K562 (cell line): Measurements from ENCODE around the gene ACTN3. TPM values are rescaled to one million over a fixed set of nuclear protein-coding genes. Genes with fewer than 3 reads are reported as not detected.

ENCODE experiments used
- ARID1B ChIP-seq: fragments of 450-650 bp; IDR thresholded peaks from 2 replicates; pipeline ENCODE4 v1.6.1; 2016; ENCODE audit warnings: antibody characterized with exemption, mild to moderate bottlenecking, inconsistent platforms
- CBFA2T3 ChIP-seq: fragments of 450-650 bp; IDR thresholded peaks from 2 replicates; pipeline ENCODE4 v1.6.1; 2017
- CBX1 ChIP-seq: sonication (generic); IDR thresholded peaks from 2 replicates; pipeline ENCODE4 v1.6.1; 2016; ENCODE audit warnings: antibody characterized with exemption, low read depth, mild to moderate bottlenecking
- DPF2 ChIP-seq: fragments of 450-650 bp; IDR thresholded peaks from 2 replicates; pipeline ENCODE4 v1.6.1; 2016
- ELF2 ChIP-seq: fragments of 250-450 bp; sonication (Bioruptor Pico); IDR thresholded peaks from 2 replicates; pipeline ENCODE4 v1.5.0; 2021; ENCODE audit warnings: mild to moderate bottlenecking
- FOXM1 ChIP-seq, 2 experiments: fragments of 450-650 bp in 1 of 2; sonication (generic) in 1 of 2; formaldehyde crosslinking in 1 of 2; IDR thresholded peaks; 2 replicates each; pipeline versions ENCODE4 v1.6.1 to v1.9.0; 2017 to 2022; ENCODE audit warnings: low read depth in 2 of 2, mild to moderate bottlenecking in 2 of 2, missing genetic modification reagents in 1 of 2, moderate library complexity in 1 of 2
- FOXP1 ChIP-seq: sonication (generic); formaldehyde crosslinking; IDR thresholded peaks from 2 replicates; pipeline ENCODE4 v1.8.0; 2022; ENCODE audit warnings: mild to moderate bottlenecking, missing genetic modification reagents
- MYNN ChIP-seq, 2 experiments: sonication (generic); formaldehyde crosslinking in 1 of 2; IDR thresholded peaks; 2 replicates each; pipeline versions ENCODE4 v1.5.0 to v1.6.1; 2016 to 2020; ENCODE audit warnings: antibody characterized with exemption in 1 of 2, missing genetic modification reagents in 1 of 2
- NCOR1 ChIP-seq: fragments of 450-650 bp; IDR thresholded peaks from 2 replicates; pipeline ENCODE4 v1.6.1; 2016; ENCODE audit warnings: mild to moderate bottlenecking, moderate library complexity
- NFIC ChIP-seq: fragments of 450-650 bp; IDR thresholded peaks from 2 replicates; pipeline ENCODE4 v1.6.1; 2017; ENCODE audit warnings: mild to moderate bottlenecking, inconsistent platforms
- RREB1 ChIP-seq: fragments of 250-450 bp; sonication (Bioruptor Pico); IDR thresholded peaks from 2 replicates; pipeline ENCODE4 v1.4.0; 2020
- THRB ChIP-seq: fragments of 450-650 bp; formaldehyde crosslinking; conservative IDR thresholded peaks from 2 replicates; pipeline ENCODE4 v1.4.0; 2022; ENCODE audit warnings: mild to moderate bottlenecking, missing genetic modification characterization
- ZFP1 ChIP-seq: fragments of 450-650 bp; formaldehyde crosslinking; IDR thresholded peaks from 2 replicates; pipeline ENCODE4 v1.4.0; 2020; ENCODE audit warnings: mild to moderate bottlenecking, mixed read lengths
- ZFP30 ChIP-seq: fragments of 250-450 bp; sonication (Bioruptor Pico); IDR thresholded peaks from 2 replicates; pipeline ENCODE4 v1.8.0; 2022; ENCODE audit warnings: moderate library complexity, mild to moderate bottlenecking, inconsistent platforms, borderline replicate concordance
- ZFP91 ChIP-seq: sonication (generic); formaldehyde crosslinking; IDR thresholded peaks from 2 replicates; pipeline ENCODE4 v1.8.0; 2022; ENCODE audit warnings: mild to moderate bottlenecking, missing genetic modification reagents
- ZNF384 ChIP-seq: IDR thresholded peaks from 2 replicates; pipeline ENCODE4 v1.6.1; 2012; ENCODE audit warnings: low read depth, low read length, improper control_type of control experiment
- polyA plus RNA-seq, 8 experiments: library from polyadenylated mRNA; depleted of rRNA in 4 of 8; stranded (reverse) in 5 of 8; unstranded in 3 of 8; fragments of >200 nt; fragmentation: Nextera tagmentation in 2 of 8; fragmentation: Illumina TruSeq in 1 of 8; extraction: Ambion mirVana in 2 of 8; extraction: Trizol in 1 of 8; gene quantifications; 2 replicates each; pipeline versions ENCODE4 v1.2.1 to v1.2.3, GENCODE V29; 2011 to 2014; ENCODE audit warnings: inconsistent platforms in 1 of 8, missing spikeins in 1 of 8
- total RNA-seq, 7 experiments: library from RNA; depleted of rRNA in 6 of 7; stranded (reverse); fragments of >200 nt in 6 of 7; fragmentation: Illumina TruSeq in 2 of 7; extraction: Trizol in 2 of 7; gene quantifications; 2 replicates each; pipeline versions ENCODE4 v1.2.1 to v1.2.3, GENCODE V29; 2011 to 2021; ENCODE audit warnings: low replicate concordance in 1 of 7

ACTN3 gene
- total and polyA plus RNA-seq, 9 of the 15 experiments (the other 6 are each of a cell fraction or from before 2014, with no cell fraction given): not detected

- no peak for TF ChIP-seq RREB1
- TF ChIP-seq THRB (CRISPR knock-in tag): no peak
- TF ChIP-seq ELF2 (CRISPR knock-in tag): no peak
- no peak for TF ChIP-seq ZFP91
- TF ChIP-seq ZNF384: peak; percentile 75
- TF ChIP-seq NCOR1: peak; percentile 61
- 0 out of 2 replicates have a peak, but pooled peaks have one; percentile 20 for TF ChIP-seq NFIC
- no peak for TF ChIP-seq ZFP1 (CRISPR knock-in tag)
- TF ChIP-seq ZFP30: no peak
- 0 out of 2 replicates have a peak, but pooled peaks have one; percentile 45 for TF ChIP-seq DPF2
- peak; percentile 38; the same call in 1 of the 2 replicates for TF ChIP-seq FOXM1 (IDR thresholded peaks at IDR 0.05; ENCODE audit: low read depth)
- no peak for TF ChIP-seq FOXM1 (CRISPR knock-in tag; IDR thresholded peaks at IDR 0.05; ENCODE audit: low read depth)
- peak; percentile 86 for TF ChIP-seq ARID1B
- TF ChIP-seq MYNN (IDR thresholded peaks at IDR 0.05): peak; percentile 60; the same call in 1 of the 2 replicates
- TF ChIP-seq MYNN (CRISPR knock-in tag; IDR thresholded peaks at IDR 0.05): no peak
- no peak for TF ChIP-seq FOXP1 (CRISPR knock-in tag)
- peak; percentile 81 for TF ChIP-seq CBFA2T3
- no peak for TF ChIP-seq CBX1
- TF ChIP-seq, all 486 proteins: peak for 18
Observed at GRCh38 chr11:66604155-66604554, 57.5 kb downstream of the ACTN3 start (continued).
